Upper lobe of left lung (tissue), 6 donors: ENCODE measurements around the gene NCAN. TPM values are rescaled to one million over a fixed set of nuclear protein-coding genes. Genes with fewer than 3 reads are reported as not detected.
"Not testable (repeated sequence)": the region's sequence is repeated elsewhere in the genome, so short reads cannot be mapped to it uniquely, and the experiment has no call there.

Experiments
- ATAC-seq, 2 donors: fragments of 200-7000 bp; cut with Tn5 transposase; one replicate each; pipeline ENCODE4 v1.9.1; 2022; ENCODE audit warnings: mild to moderate bottlenecking in 2 of 2, moderate library complexity in 2 of 2; ENCODE audit not compliant: low FRiP score in 2 of 2
- DNase-seq, 2 donors: peaks; one replicate each; pipeline ENCODE4 v3.0.0-alpha.2; 2019 to 2020
- H3K27ac ChIP-seq, 4 donors: fragments of 200-600 bp; sonication (generic); one replicate each; pipeline ENCODE4 v1.5.1; 2016 to 2019
- H3K27me3 ChIP-seq, 4 donors: fragments of 200-600 bp; sonication (generic); one replicate each; pipeline ENCODE4 v1.5.1; 2017 to 2019
- H3K36me3 ChIP-seq, 4 donors: fragments of 200-600 bp; sonication (generic); one replicate each; pipeline ENCODE4 v1.5.1; 2016 to 2019
- H3K4me1 ChIP-seq, 4 donors: fragments of 200-600 bp; sonication (generic); one replicate each; pipeline ENCODE4 v1.5.1; 2018 to 2019
- H3K4me3 ChIP-seq, 4 donors: fragments of 200-600 bp; sonication (generic); one replicate each; pipeline ENCODE4 v1.5.1; 2017 to 2019; ENCODE audit warnings: mild to moderate bottlenecking in 2 of 4, moderate library complexity in 1 of 4
- H3K9me3 ChIP-seq, 4 donors: fragments of 200-600 bp; sonication (generic); one replicate each; pipeline ENCODE4 v1.5.1; 2018 to 2019
- CTCF ChIP-seq, 6 experiments: fragments of 450-650 bp in 4 of 6; fragments of 200-600 bp in 2 of 6; sonication (generic) in 2 of 6; IDR thresholded peaks; one replicate each; pipeline ENCODE4 v1.5.1; 2016 to 2019; ENCODE audit warnings: antibody characterized with exemption in 6 of 6
- EP300 ChIP-seq, 4 donors: sonication (generic); formaldehyde crosslinking; IDR thresholded peaks; one replicate each; pipeline ENCODE4 v1.5.1; 2017; ENCODE audit warnings: antibody characterized with exemption in 4 of 4, control low read depth in 2 of 4
- POLR2A ChIP-seq, 4 donors: fragments of 450-650 bp; IDR thresholded peaks; one replicate each; pipeline ENCODE4 v1.5.1; 2016 to 2017; ENCODE audit warnings: antibody characterized with exemption in 4 of 4, mild to moderate bottlenecking in 2 of 4
- POLR2AphosphoS5 ChIP-seq, 2 donors: sonication (generic); formaldehyde crosslinking; IDR thresholded peaks; one replicate each; pipeline ENCODE4 v1.5.1; 2017; ENCODE audit warnings: antibody characterized with exemption in 2 of 2
- WGBS, 2 donors: methylation state at CpG; one replicate each; pipeline ENCODE4 v1.1.5; 2017 to 2018; 5-methylcytosine and 5-hydroxymethylcytosine counted together
- total RNA-seq, 6 donors: library from RNA; depleted of rRNA in 4 of 6; stranded (reverse); fragments of >200 nt in 4 of 6; gene quantifications; one replicate each; pipeline versions ENCODE4 v1.1.0 to v1.2.1, GENCODE V29; 2016 to 2021
- donor health status: DM: no; HTN: no; CAD: no; lungs with moderate emphysema.
- donor health status: DM: no; HTN: yes; CAD: no; lungs with severe emphysema.

The NCAN gene
- total RNA-seq, 6 donors from 2014 or later, result 3.1 TPM; not detected in 5

DNA sequence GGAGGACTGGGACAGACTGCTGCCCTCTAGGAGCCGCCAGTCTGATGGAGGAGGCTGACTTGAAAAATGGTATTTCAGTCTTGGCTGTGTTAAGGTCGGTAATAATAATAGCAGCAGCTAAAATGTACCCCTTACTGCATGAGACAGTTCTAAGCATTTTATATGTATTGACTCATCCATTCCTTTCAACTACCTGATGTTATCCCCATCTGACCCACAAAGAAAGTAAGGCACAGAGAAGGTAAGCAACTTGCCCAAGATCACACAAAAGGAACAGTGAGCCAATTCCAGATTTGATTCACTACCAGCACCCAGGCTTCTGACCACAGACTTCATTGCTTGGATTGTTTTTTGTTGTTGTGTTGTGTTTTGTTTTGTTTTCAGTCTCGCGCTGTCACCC, 4.0 kb downstream of the NCAN start:
- no peak for DNase-seq
- no peak for ATAC-seq
- Histone ChIP-seq H3K9me3 (no peaks in the 10 kb centered on the region), H3K27me3 (peaks cover 0 to 29% (median 9%) of the 10 kb centered on the region in 4 donors), H3K4me3 (no peak overlapping the region), H3K27ac (no peak overlapping the region), H3K4me1 (no peaks in the 10 kb centered on the region), H3K36me3 (no peaks in the 10 kb centered on the region)
- WGBS, 2 donors, result 73 to 79% methylated on average over 4 of the region's 4 CpGs
- TF ChIP-seq CTCF (IDR thresholded peaks at IDR 0.05) (no peak), POLR2AphosphoS5 (IDR thresholded peaks at IDR 0.05) (no peak), EP300 (IDR thresholded peaks at IDR 0.05) (no peak), POLR2A (IDR thresholded peaks at IDR 0.05) (no peak)

GRCh38 chr19:19217099-19217498, 5.3 kb downstream of the NCAN start:
- Histone ChIP-seq H3K9me3 (no peaks in the 10 kb centered on the region), H3K4me1 (no peaks in the 10 kb centered on the region), H3K27me3 (peaks cover 0 to 22% (median 5%) of the 10 kb centered on the region in 4 donors), H3K36me3 (no peaks in the 10 kb centered on the region), H3K27ac (no peak overlapping the region), H3K4me3 (no peak overlapping the region)
- ATAC-seq, result no peak
- TF ChIP-seq EP300 (IDR thresholded peaks at IDR 0.05) (no peak), POLR2A (IDR thresholded peaks at IDR 0.05) (no peak), CTCF (IDR thresholded peaks at IDR 0.05) (no peak), POLR2AphosphoS5 (IDR thresholded peaks at IDR 0.05) (no peak)
- no peak for DNase-seq
- WGBS, 2 donors, result 59 to 62% methylated on average over 4 of the region's 4 CpGs

- H3K36me3 ChIP-seq, result no peaks in the 10 kb centered on the region
- no peak for ATAC-seq
- H3K27me3 ChIP-seq, result peaks cover 0 to 5% (median under 1%) of the 10 kb centered on the region in 4 donors
- no peaks in the 10 kb centered on the region for H3K9me3 ChIP-seq
- H3K4me3 ChIP-seq, result no peak overlapping the region
- H3K4me1 ChIP-seq, result no peaks in the 10 kb centered on the region
- H3K27ac ChIP-seq, result no peak overlapping the region
- WGBS, 2 donors, result 82 to 89% methylated on average over 15 to 17 of the region's 21 CpGs
- TF ChIP-seq POLR2AphosphoS5 (IDR thresholded peaks at IDR 0.05), result no peak
- TF ChIP-seq EP300 (IDR thresholded peaks at IDR 0.05), result no peak
- TF ChIP-seq CTCF (IDR thresholded peaks at IDR 0.05), result no peak
- TF ChIP-seq POLR2A (IDR thresholded peaks at IDR 0.05), result no peak
- DNase-seq, result peak in 1 of 2 donors; percentile 79
These were observed 7.2 kb downstream of the NCAN start for GRCh38 chr19:19218911-19219310.

- not testable (repeated sequence) for H3K36me3 ChIP-seq, H3K27ac ChIP-seq, DNase-seq, H3K9me3 ChIP-seq, ATAC-seq, H3K4me3 ChIP-seq
- peaks cover 0 to 14% (median 8%) of the 10 kb centered on the region in 4 donors for H3K4me1 ChIP-seq
- WGBS, 2 donors, result 83 to 87% methylated on average over 8 of the region's 8 CpGs
- H3K27me3 ChIP-seq, result peaks cover 0 to 13% (median 5%) of the 10 kb centered on the region in 4 donors
These were observed 9.2 kb downstream of the NCAN start for GRCh38 chr19:19221000-19221399.

GRCh38 chr19:19223060-19223459, 11.3 kb downstream of the NCAN start:
- Histone ChIP-seq H3K27me3 (peaks cover 0 to 13% (median 5%) of the 10 kb centered on the region in 4 donors), H3K4me1 (peaks cover 0 to 14% (median 8%) of the 10 kb centered on the region in 4 donors), H3K4me3 (no peak overlapping the region), H3K9me3 (no peaks in the 10 kb centered on the region), H3K27ac (no peak overlapping the region), H3K36me3 (no peaks in the 10 kb centered on the region)
- DNase-seq (no peak), ATAC-seq (no peak)
- WGBS, 2 donors, result 78 to 86% methylated on average over 5 of the region's 5 CpGs
- no peak for TF ChIP-seq EP300 (IDR thresholded peaks at IDR 0.05)
- no peak for TF ChIP-seq POLR2AphosphoS5 (IDR thresholded peaks at IDR 0.05)
- no peak for TF ChIP-seq POLR2A (IDR thresholded peaks at IDR 0.05)
- TF ChIP-seq CTCF (IDR thresholded peaks at IDR 0.05), result no peak
